ENCODE measurements around the gene FLT3. TPM values are rescaled to one million over a fixed set of nuclear protein-coding genes. Genes with fewer than 3 reads are reported as not detected.
"Not testable (repeated sequence)": the region's sequence is repeated elsewhere in the genome, so short reads cannot be mapped to it uniquely, and the experiment has no call there.

Gene FLT3
- total RNA-seq, 1 donor from 2014 or later: 0.07 TPM

- ATAC-seq (no peak), DNase-seq (no peak)
- intact Hi-C loops (cut with micrococcal nuclease): no loop called here
Measured at GRCh38 chr13:28106976-28107375, 6.6 kb upstream of the FLT3 start.

DNA sequence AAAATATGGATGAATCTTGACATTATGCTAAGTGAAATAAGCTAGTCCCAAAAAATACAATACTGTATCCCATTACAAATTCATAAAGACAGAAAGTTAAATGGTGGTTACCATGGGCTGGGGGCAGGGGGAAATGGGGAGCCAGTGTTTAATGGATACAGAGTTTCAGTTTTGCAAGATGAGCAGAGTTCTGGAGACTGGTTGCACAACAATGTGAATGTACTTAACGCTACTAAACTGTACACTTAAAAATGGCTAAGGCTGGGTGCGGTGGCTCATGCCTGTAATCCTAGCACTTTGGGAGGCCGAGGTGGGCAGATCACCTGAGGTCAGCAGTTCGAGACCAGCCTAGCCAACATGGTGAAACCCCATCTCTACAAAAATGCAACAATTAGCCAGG is 1.5 kb upstream of the FLT3 start:
- ATAC-seq; DNase-seq; intact Hi-C loops (cut with micrococcal nuclease): not testable (repeated sequence)

DNA sequence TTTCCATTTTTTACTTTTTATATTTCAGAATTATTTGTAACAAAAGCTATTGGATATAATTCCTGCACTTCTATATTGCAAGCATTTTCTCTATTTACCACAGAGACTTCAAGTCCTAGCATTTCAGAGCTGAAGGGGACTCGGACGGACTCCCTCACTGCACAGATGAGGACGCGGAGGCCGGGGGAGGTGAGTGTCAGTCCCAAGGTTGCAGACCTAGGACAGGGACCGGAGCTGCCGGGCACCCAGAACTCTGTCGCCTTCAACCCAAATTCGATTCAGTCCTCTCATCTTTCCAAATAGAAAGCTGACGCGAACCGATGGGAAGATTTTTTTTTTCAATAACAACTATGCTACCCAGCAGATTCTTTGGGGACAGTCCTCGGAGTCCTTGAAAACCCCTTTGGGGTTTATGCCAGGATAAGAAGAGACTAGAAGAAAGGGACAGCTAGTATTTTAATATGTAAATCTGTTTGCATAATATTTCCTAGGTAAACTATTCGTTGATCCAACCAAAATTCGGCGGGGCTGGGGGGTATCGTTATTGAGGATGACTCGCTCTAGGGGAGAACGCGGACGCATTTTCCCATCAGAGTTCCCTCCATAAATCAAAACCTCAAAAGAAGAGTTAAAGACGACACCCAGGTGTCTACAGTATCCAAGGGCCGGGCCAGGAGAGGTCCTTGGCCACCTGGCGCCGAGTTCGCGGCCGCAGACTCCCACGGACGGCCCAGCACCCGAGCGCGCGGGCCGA is 803 bp downstream of the FLT3 start:
- intact Hi-C loops (cut with micrococcal nuclease): no loop called here
- no peak for ATAC-seq

GRCh38 chr13:28097503-28097902 is 2.9 kb downstream of the FLT3 start:
- intact Hi-C loops (cut with micrococcal nuclease): no loop called here
- no peak for ATAC-seq
- DNase-seq: no peak

More for the DNA sequence above, 803 bp downstream of the FLT3 start:
- DNase-seq: no peak

GRCh38 chr13:28094306-28094705 is 6.1 kb downstream of the FLT3 start:
- ATAC-seq (no peak), DNase-seq (no peak)
- intact Hi-C loops (cut with micrococcal nuclease): no loop called here

- no peak for DNase-seq
- intact Hi-C loops (cut with micrococcal nuclease): no loop called here
- no peak for ATAC-seq
Measured at GRCh38 chr13:28093881-28094280, 6.5 kb downstream of the FLT3 start.

- DNase-seq: no peak
- ATAC-seq: no peak
- intact Hi-C loops (cut with micrococcal nuclease): no loop called here
Measured at GRCh38 chr13:28092431-28092830, 7.9 kb downstream of the FLT3 start.

- no peak for DNase-seq
- ATAC-seq: no peak
- intact Hi-C loops (cut with micrococcal nuclease): no loop called here
Measured at GRCh38 chr13:28089065-28089464, 11.3 kb downstream of the FLT3 start.

- intact Hi-C loops (cut with micrococcal nuclease); DNase-seq; ATAC-seq: not testable (repeated sequence)
Measured at GRCh38 chr13:28077820-28078219, 22.6 kb downstream of the FLT3 start.

DNA sequence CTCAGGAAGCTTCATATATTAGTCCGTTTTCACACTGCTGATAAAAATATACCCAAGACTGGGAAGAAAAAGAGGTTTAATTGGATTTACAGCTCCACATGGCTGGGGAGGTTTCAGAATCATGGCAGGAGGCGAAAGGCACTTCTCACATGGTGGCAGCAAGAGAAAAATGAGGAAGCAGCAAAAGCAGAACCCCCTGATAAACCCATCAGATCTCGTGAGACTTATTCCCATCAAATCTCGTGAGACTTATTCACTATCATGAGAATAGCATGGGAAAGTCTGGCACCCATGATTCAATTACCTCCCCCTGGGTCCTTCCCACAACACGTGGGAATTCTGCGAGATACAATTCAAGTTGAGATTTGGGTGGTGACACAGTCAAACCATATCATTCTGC is 23.1 kb downstream of the FLT3 start:
- ATAC-seq: no peak
- DNase-seq: no peak
- intact Hi-C loops (cut with micrococcal nuclease): no loop called here

GRCh38 chr13:28071424-28071823 is 29.0 kb downstream of the FLT3 start:
- DNase-seq (no peak), ATAC-seq (no peak)
- intact Hi-C loops (cut with micrococcal nuclease): no loop called here

DNA sequence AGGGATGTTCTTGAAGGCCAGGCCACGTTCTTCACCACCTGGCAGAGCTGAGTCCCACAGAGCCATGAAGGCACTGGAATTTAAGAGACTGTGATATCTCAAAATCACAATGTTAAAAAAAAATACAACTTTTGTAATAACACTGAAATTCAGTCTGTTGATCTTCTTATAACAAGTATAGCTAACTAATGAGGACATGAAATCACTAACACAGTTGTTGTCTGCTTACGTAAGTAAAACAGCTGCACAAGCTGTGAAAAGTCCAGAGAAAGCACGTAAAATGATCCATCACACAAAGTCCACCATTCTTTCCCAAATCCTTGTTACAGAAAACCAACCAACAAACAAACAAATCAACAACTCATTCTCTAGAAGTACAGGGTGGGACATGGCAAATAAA is 32.9 kb downstream of the FLT3 start:
- ATAC-seq (no peak), DNase-seq (no peak)
- intact Hi-C loops (cut with micrococcal nuclease): no loop called here

- intact Hi-C loops (cut with micrococcal nuclease): no loop called here
- ATAC-seq: no peak
- no peak for DNase-seq
Measured at GRCh38 chr13:28058866-28059613, 41.3 kb downstream of the FLT3 start.

GRCh38 chr13:28056970-28057712 is 43.2 kb downstream of the FLT3 start:
- no peak for DNase-seq
- ATAC-seq: no peak
- intact Hi-C loops (cut with micrococcal nuclease): no loop called here

DNA sequence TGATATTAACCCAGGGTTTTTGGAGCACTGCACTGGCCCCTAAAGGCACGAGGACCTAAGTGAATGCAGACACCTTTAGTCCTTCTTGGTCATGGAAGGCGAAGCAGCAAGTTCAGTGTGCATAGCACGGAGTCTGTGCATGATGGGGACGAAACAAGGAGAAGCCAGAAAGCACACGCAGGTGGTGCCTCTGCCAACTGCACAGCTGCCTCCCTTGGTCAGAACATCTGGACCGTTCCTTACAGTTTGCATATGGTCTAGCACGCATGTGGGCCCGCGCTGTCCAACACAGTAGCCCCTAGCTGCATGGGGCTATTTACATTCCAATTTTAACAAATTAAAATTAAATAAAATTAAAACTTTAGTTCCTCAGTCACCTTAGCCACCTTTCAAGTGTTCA is 44.0 kb downstream of the FLT3 start:
- no peak for ATAC-seq

DNA sequence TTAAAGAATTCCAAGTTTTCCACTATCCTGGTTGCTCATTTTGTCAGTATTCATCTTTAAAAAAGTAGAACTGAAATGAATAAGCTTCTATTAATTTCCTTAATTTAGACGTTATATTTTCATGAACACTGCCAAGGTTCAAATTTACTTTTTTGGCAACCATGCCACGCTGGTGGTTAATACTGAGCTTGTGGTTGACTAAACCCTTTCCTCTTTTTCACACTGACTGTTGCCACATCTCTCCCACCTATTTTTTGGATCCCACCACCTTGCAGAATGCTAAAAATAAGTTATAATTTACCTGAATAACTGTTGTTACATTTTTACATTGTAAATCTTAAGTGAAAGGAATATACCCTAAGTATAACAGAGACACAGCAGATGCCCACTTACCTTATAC is 45.0 kb downstream of the FLT3 start:
- no peak for DNase-seq
- no peak for ATAC-seq
- intact Hi-C loops (cut with micrococcal nuclease): no loop called here

More for the DNA sequence above, 44.0 kb downstream of the FLT3 start:
- no peak for DNase-seq
- intact Hi-C loops (cut with micrococcal nuclease): no loop called here

DNA sequence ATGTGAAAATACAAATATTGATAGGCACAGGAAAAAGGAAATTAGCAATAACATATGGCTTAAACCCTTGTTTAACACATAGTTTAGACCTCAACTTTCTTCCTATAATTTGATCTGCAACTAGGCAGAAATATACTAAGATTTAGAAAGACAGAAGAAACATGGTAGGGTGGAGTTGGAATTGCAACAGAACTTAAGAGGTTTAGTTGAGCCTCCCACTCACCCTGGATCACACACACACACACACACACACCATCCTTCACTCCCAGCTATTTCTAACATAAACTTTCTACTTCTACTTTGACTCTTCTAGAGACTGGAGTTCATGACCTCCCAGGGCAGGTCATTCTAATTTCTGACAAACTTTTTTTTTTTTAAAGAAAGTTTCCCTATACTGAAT is 47.4 kb downstream of the FLT3 start:
- DNase-seq (no peak), ATAC-seq (no peak)
- intact Hi-C loops (cut with micrococcal nuclease): no loop called here

DNA sequence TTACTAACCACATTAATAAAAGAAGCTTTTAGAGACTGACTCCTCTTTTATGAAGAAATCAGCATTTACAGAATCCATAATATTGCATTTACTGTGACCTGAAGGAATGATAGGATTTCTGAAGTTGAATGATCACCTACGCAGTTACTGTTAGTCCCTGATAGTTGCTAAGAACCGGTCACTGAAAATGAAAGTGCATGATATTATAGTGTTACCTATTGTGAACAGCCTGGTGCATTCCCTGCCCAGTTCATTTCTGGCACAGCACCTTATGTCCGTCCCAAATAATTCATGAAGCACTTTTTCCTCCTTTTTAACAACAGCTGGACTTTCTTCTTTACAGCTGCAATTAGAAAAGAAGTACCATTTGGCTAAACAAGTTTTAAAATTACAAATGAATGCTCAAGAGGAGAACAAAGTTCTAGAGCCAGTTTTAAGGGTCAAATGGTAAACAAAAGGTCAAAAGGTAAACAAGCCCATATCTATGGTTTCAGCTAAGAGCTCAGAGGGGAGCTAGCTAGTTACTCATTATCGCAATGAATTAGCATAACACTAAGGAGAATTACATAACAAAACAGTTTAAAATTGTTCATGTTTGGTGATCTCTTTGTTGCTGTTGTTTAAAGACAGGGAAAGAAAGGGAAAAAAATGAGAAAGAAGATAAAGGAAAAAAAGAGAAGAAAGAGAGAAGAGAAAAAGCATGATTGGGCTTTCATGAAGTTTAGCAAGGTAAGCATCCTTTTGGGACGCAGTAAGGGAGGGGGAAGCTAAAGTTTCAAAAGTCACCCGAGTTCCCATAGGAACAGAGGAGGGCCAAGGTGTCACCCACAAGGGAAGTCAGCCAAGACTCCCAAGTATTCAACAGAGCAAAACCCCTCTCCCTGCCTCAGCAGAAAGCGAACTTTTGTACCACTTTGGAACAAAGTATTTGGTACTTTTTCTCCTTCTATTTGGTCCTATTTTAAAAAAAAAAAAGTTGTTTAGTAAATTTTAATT is 50.2 kb downstream of the FLT3 start:
- ATAC-seq: no peak
- intact Hi-C loops (cut with micrococcal nuclease): no loop called here
- DNase-seq: no peak

- intact Hi-C loops (cut with micrococcal nuclease): no loop called here
- DNase-seq (no peak), ATAC-seq (no peak)
Measured at GRCh38 chr13:28049215-28049614, 51.2 kb downstream of the FLT3 start.
